H1 (cell line): ENCODE measurements around the gene TYW1B. TPM values are rescaled to one million over a fixed set of nuclear protein-coding genes. Genes with fewer than 3 reads are reported as not detected.
"Not testable (repeated sequence)": the region's sequence is repeated elsewhere in the genome, so short reads cannot be mapped to it uniquely, and the experiment has no call there.

Experiments
- CTCF ChIA-PET: fragments of 300-600 bp; sonication (Branson Sonifier 250); formaldehyde crosslinking; loops from one replicate; lab custom pipeline; 2021; ENCODE audit not compliant: partially characterized antibody; lab: Charles Lee
- POLR2A ChIA-PET: fragments of 300-600 bp; sonication (Branson Sonifier 250); formaldehyde crosslinking; loops from one replicate; lab custom pipeline; 2021; ENCODE audit warnings: inconsistent platforms; ENCODE audit not compliant: partially characterized antibody; lab: Charles Lee
- DNase-seq, 2 experiments: peaks; one replicate each; pipeline versions ENCODE4 v3.0.0 to v3.0.0-alpha.2; 2010 to 2022; ENCODE audit warnings: low spot score in 2 of 2, low read depth in 1 of 2, mixed read lengths in 1 of 2
- FAIRE-seq: peaks from 2 replicates; lab custom pipeline; 2011; peaks lifted over from hg19 to GRCh38; lab: Jason Lieb, UNC
- H2AFZ ChIP-seq: 2 replicates; pipeline ENCODE4 v1.8.1; 2012; ENCODE audit warnings: low read length, inconsistent platforms
- H2AK5ac ChIP-seq: 2 replicates; pipeline ENCODE4 v1.6.1; 2013; ENCODE audit warnings: low read depth, low read length
- H2BK120ac ChIP-seq: replicated peaks from 2 replicates; pipeline ENCODE3; 2013; ENCODE audit warnings: low read depth, low read length, inconsistent platforms
- H2BK12ac ChIP-seq: 2 replicates; pipeline ENCODE4 v1.6.1; 2013; ENCODE audit warnings: low read depth, low read length
- H2BK15ac ChIP-seq: 2 replicates; pipeline ENCODE4 v1.6.1; 2013; ENCODE audit warnings: low read length
- H2BK20ac ChIP-seq: 2 replicates; pipeline ENCODE4 v1.6.1; 2013; ENCODE audit warnings: low read length
- H2BK5ac ChIP-seq: 2 replicates; pipeline ENCODE4 v1.6.1; 2013; ENCODE audit warnings: low read depth, low read length
- H3K14ac ChIP-seq: 2 replicates; pipeline ENCODE4 v1.6.1; 2013; ENCODE audit warnings: inconsistent platforms; ENCODE audit not compliant: insufficient read length
- H3K18ac ChIP-seq: 2 replicates; pipeline ENCODE4 v1.6.1; 2013; ENCODE audit warnings: low read length; ENCODE audit errors: extremely low read depth
- H3K23ac ChIP-seq: 2 replicates; pipeline ENCODE4 v1.6.1; 2013; ENCODE audit warnings: inconsistent platforms; ENCODE audit not compliant: insufficient read length
- H3K23me2 ChIP-seq: 2 replicates; pipeline ENCODE4 v1.6.1; 2013; ENCODE audit warnings: low read depth, low read length
- H3K27ac ChIP-seq: 2 replicates; pipeline ENCODE4 v1.6.1; 2011; ENCODE audit warnings: low read depth, low read length, inconsistent platforms
- H3K27me3 ChIP-seq, 4 experiments: replicated peaks in 1 of 4; 1 replicate in 1 of 4; 2 replicates in 3 of 4; pipeline versions ENCODE4 v1.6.1 to v1.8.1; 2011 to 2013; ENCODE audit warnings: low read length in 3 of 4, mild to moderate bottlenecking in 3 of 4, inconsistent platforms in 2 of 4, mixed read lengths in 2 of 4, moderate library complexity in 1 of 4; ENCODE audit not compliant: control insufficient read depth in 3 of 4, insufficient read depth in 3 of 4; ENCODE audit errors: extremely low read depth in 1 of 4
- H3K36me3 ChIP-seq, 4 experiments: 2 replicates each; pipeline versions ENCODE4 v1.6.1 to v1.8.1; 2011 to 2013; ENCODE audit warnings: mild to moderate bottlenecking in 4 of 4, low read length in 3 of 4, moderate library complexity in 2 of 4, control low read depth in 1 of 4, inconsistent platforms in 1 of 4; ENCODE audit not compliant: insufficient read depth in 4 of 4, control insufficient read depth in 2 of 4
- H3K4ac ChIP-seq: replicated peaks from 2 replicates; pipeline ENCODE3; 2013; ENCODE audit warnings: low read length, low read depth, mixed read lengths, inconsistent platforms; ENCODE audit not compliant: insufficient read length
- H3K4me1 ChIP-seq, 4 experiments: replicated peaks in 1 of 4; 1 replicate in 1 of 4; 2 replicates in 3 of 4; pipeline versions ENCODE4 v1.6.1 to v1.8.1; 2011 to 2013; ENCODE audit warnings: low read length in 3 of 4, inconsistent platforms in 2 of 4, mixed read lengths in 1 of 4; ENCODE audit not compliant: insufficient read depth in 4 of 4, control insufficient read depth in 3 of 4
- H3K4me2 ChIP-seq, 2 experiments: 2 replicates each; pipeline versions ENCODE4 v1.6.1 to v1.8.1; 2011 to 2013; ENCODE audit warnings: low read depth in 2 of 2, low read length in 2 of 2, control low read depth in 1 of 2, inconsistent platforms in 1 of 2, mild to moderate bottlenecking in 1 of 2; ENCODE audit not compliant: insufficient read depth in 1 of 2
- H3K4me3 ChIP-seq, 4 experiments: fragments of 200-600, 300-600 bp in 1 of 4; sonication (generic), shearing (Covaris generic), sonication (Bioruptor Twin) in 1 of 4; 2 replicates each; pipeline versions ENCODE4 v1.5.1 to v1.8.1; 2011 to 2016; ENCODE audit warnings: low read length in 4 of 4, low read depth in 3 of 4, control low read depth in 2 of 4, inconsistent platforms in 2 of 4, mild to moderate bottlenecking in 2 of 4, mixed read lengths in 1 of 4, moderate library complexity in 1 of 4; ENCODE audit not compliant: insufficient read depth in 2 of 4; ENCODE audit errors: extremely low read depth in 1 of 4
- H3K56ac ChIP-seq: replicated peaks from 2 replicates; pipeline ENCODE3; 2013; ENCODE audit warnings: low read depth, mild to moderate bottlenecking, mixed read lengths, low read length, inconsistent platforms; ENCODE audit not compliant: insufficient read length
- H3K79me1 ChIP-seq: 2 replicates; pipeline ENCODE4 v1.6.1; 2013; ENCODE audit warnings: low read depth, low read length, control low read depth
- H3K79me2 ChIP-seq, 2 experiments: 2 replicates each; pipeline versions ENCODE4 v1.6.1 to v1.8.1; 2012 to 2013; ENCODE audit warnings: low read length in 2 of 2, mild to moderate bottlenecking in 2 of 2, inconsistent platforms in 1 of 2; ENCODE audit not compliant: insufficient read depth in 2 of 2, control insufficient read depth in 1 of 2
- H3K9ac ChIP-seq, 4 experiments: replicated peaks in 1 of 4; 1 replicate in 1 of 4; 2 replicates in 3 of 4; pipeline versions ENCODE4 v1.6.1 to v1.8.1; 2011 to 2013; ENCODE audit warnings: low read depth in 3 of 4, low read length in 3 of 4, control low read depth in 2 of 4, mild to moderate bottlenecking in 2 of 4, moderate library complexity in 2 of 4, inconsistent platforms in 1 of 4; ENCODE audit errors: extremely low read depth in 1 of 4
- H3K9me3 ChIP-seq, 2 experiments: 2 replicates each; pipeline versions ENCODE4 v1.6.1 to v1.8.1; 2012 to 2013; ENCODE audit warnings: mild to moderate bottlenecking in 2 of 2, moderate library complexity in 2 of 2, control low read depth in 1 of 2, inconsistent platforms in 1 of 2, low read depth in 1 of 2, low read length in 1 of 2, mixed read lengths in 1 of 2; ENCODE audit not compliant: insufficient read depth in 2 of 2
- H4K20me1 ChIP-seq, 2 experiments: replicated peaks in 1 of 2; 2 replicates each; pipeline versions ENCODE3 to v1.8.1; 2011 to 2013; ENCODE audit warnings: inconsistent platforms in 2 of 2, low read length in 2 of 2, mild to moderate bottlenecking in 1 of 2; ENCODE audit not compliant: insufficient read depth in 2 of 2, control insufficient read depth in 1 of 2
- H4K5ac ChIP-seq: 2 replicates; pipeline ENCODE4 v1.6.1; 2013; ENCODE audit warnings: low read length, low read depth, mixed read lengths, inconsistent platforms; ENCODE audit not compliant: insufficient read length
- H4K8ac ChIP-seq: 2 replicates; pipeline ENCODE4 v1.8.0; 2013; ENCODE audit warnings: mild to moderate bottlenecking, moderate library complexity, low read length, inconsistent platforms; ENCODE audit not compliant: insufficient read depth; ENCODE audit errors: extremely low read depth
- H4K91ac ChIP-seq: replicated peaks from 2 replicates; pipeline ENCODE3; 2013; ENCODE audit warnings: low read length, mixed read lengths, inconsistent platforms; ENCODE audit not compliant: insufficient read length
- WGBS, 2 experiments: shearing (Covaris generic) in 1 of 2; methylation state at CpG; one replicate each; pipeline versions ENCODE4 v1.1.6 to v1.1.7; 2013 to 2015; ENCODE audit warnings: low lambda C conversion rate in 2 of 2, mixed read lengths in 2 of 2, inconsistent platforms in 1 of 2, low coverage in 1 of 2, missing lambda C conversion rate in 1 of 2; ENCODE audit not compliant: insufficient replicate concordance in 2 of 2, insufficient coverage in 1 of 2, insufficient read length in 1 of 2; ENCODE audit errors: extremely low coverage in 1 of 2, missing lambda C conversion rate in 1 of 2; 5-methylcytosine and 5-hydroxymethylcytosine counted together
- polyA plus RNA-seq, 7 experiments: library from polyadenylated mRNA; depleted of rRNA in 3 of 7; stranded (reverse) in 5 of 7; unstranded in 2 of 7; fragments of >200 nt in 5 of 7; fragments of 200-250 nt in 2 of 7; gene quantifications; 1 replicate in 5 of 7; 2 replicates in 1 of 7; 4 replicates in 1 of 7; pipeline versions ENCODE4 v1.2.1 to v1.2.3, GENCODE V29; 2011 to 2013; ENCODE audit warnings: missing spikeins in 2 of 7, mixed read lengths in 2 of 7
- total RNA-seq: library from RNA; stranded (reverse); fragmentation: NEBNext Ultra II Directional; extraction: Animal tissue kit (Norgen Biotek cat#: 25700); gene quantifications from 2 replicates; pipeline ENCODE4 v1.2.1, GENCODE V29; 2021

TYW1B gene
- total and polyA plus RNA-seq, 2 of the 8 experiments (the other 6 are each of a cell fraction or from before 2014, with no cell fraction given): 6.8 to 12.6 TPM

GRCh38 chr7:72780289-72780894 is 47.6 kb downstream of the TYW1B start:
- not testable (repeated sequence) for FAIRE-seq

DNA sequence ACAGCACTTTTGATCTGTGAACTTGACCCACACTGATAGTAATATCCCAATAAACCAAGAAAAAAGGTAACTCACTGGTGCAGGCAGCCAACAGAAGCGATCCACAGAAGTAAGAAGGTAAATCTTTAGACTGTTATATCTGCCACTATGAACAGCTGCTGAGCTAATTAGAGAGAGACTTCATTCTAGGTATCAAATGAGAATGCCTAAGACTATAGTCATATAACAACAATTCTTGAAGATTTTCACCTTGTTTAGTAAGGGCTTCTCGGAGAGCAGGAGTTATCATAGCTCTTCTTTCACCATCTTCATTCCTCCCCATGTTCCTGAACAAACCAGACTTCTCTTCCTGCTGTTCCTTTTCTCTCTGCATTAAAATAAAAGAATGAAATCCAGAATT is 50.8 kb downstream of the TYW1B start:
- FAIRE-seq, POLR2A ChIA-PET: not testable (repeated sequence)
- WGBS, 2 experiments: 90% methylated on average over 2 of the region's 2 CpGs; no CpG with 5 or more reads in 1 of the 2 experiments

More at GRCh38 chr7:72780289-72780894, 47.6 kb downstream of the TYW1B start:
- H3K27ac ChIP-seq, H2AK5ac ChIP-seq, H2AFZ ChIP-seq, H3K27me3 ChIP-seq, H3K9ac ChIP-seq, H3K4me3 ChIP-seq, H3K9me3 ChIP-seq, H2BK20ac ChIP-seq, H3K56ac ChIP-seq, DNase-seq, H4K20me1 ChIP-seq, H3K18ac ChIP-seq, H2BK120ac ChIP-seq, H3K4me1 ChIP-seq, H3K23me2 ChIP-seq, H4K91ac ChIP-seq, H3K14ac ChIP-seq, H3K23ac ChIP-seq, H3K4ac ChIP-seq, H2BK5ac ChIP-seq, H4K8ac ChIP-seq, H2BK15ac ChIP-seq, H3K36me3 ChIP-seq, H3K4me2 ChIP-seq, H4K5ac ChIP-seq, POLR2A ChIA-PET, H2BK12ac ChIP-seq, H3K79me2 ChIP-seq, CTCF ChIA-PET, H3K79me1 ChIP-seq: not testable (repeated sequence)
- WGBS, 2 experiments: 92% methylated on average over 5 of the region's 5 CpGs; no CpG with 5 or more reads in 1 of the 2 experiments

More for the DNA sequence above, 50.8 kb downstream of the TYW1B start:
- H3K27ac ChIP-seq, H3K79me1 ChIP-seq, H3K4ac ChIP-seq, H3K23ac ChIP-seq, H2BK5ac ChIP-seq, H3K79me2 ChIP-seq, H3K23me2 ChIP-seq, H2BK15ac ChIP-seq, H4K20me1 ChIP-seq, H4K8ac ChIP-seq, H4K5ac ChIP-seq, H3K4me1 ChIP-seq, H2BK12ac ChIP-seq, H2AFZ ChIP-seq, H2BK120ac ChIP-seq, DNase-seq, H3K9ac ChIP-seq, H3K36me3 ChIP-seq, CTCF ChIA-PET, H3K9me3 ChIP-seq, H3K56ac ChIP-seq, H4K91ac ChIP-seq, H2BK20ac ChIP-seq, H3K27me3 ChIP-seq, H3K4me2 ChIP-seq, H3K14ac ChIP-seq, H3K18ac ChIP-seq, H2AK5ac ChIP-seq, H3K4me3 ChIP-seq: not testable (repeated sequence)
